Right renal cortex interstitium (tissue), 3 donors: ENCODE data around the gene RLBP1. TPM values are rescaled to one million over a fixed set of nuclear protein-coding genes. Genes with fewer than 3 reads are reported as not detected.
"Not testable (repeated sequence)": the region's sequence is repeated elsewhere in the genome, so short reads cannot be mapped to it uniquely, and the experiment has no call there.

Experiments
- DNase-seq, 3 donors: peaks; one replicate each; pipeline ENCODE4 v3.0.0-alpha.2; 2013; ENCODE audit warnings: low read depth in 3 of 3, low spot score in 2 of 3
- polyA plus RNA-seq, 3 donors: library from polyadenylated mRNA; unstranded; fragments of 120-200 nt; gene quantifications; one replicate each; pipeline ENCODE4 v1.2.1, GENCODE V29; 2013; ENCODE audit not compliant: insufficient read length in 3 of 3

RLBP1 gene
- not detected for polyA plus RNA-seq

- DNase-seq, result no peak
Observed at GRCh38 chr15:89221543-89221942, at the start of gene RLBP1. Gene RLBP1 (minus strand): TSS chr15:89221579. CDS start chr15:89218975, 2,604 bp downstream.

GRCh38 chr15:89250142-89250541 lies 28.8 kb upstream of the RLBP1 start:
- not testable (repeated sequence) for DNase-seq

GRCh38 chr15:89248584-89248983 lies 27.2 kb upstream of the RLBP1 start:
- DNase-seq, result no peak

- DNase-seq, result no peak
Observed at GRCh38 chr15:89247446-89247845, 26.1 kb upstream of the RLBP1 start.

- no peak for DNase-seq
Observed at GRCh38 chr15:89244574-89244903, 23.2 kb upstream of the RLBP1 start.

- peak; percentile 74 to 85 (median 84) for DNase-seq
Observed at GRCh38 chr15:89243691-89244573, 22.6 kb upstream of the RLBP1 start, which contains the start of gene FANCI. Gene FANCI (plus strand): TSS chr15:89243979. CDS start chr15:89247648, 3,669 bp downstream.

- DNase-seq, result no peak
Observed at GRCh38 chr15:89243046-89243690, 21.8 kb upstream of the RLBP1 start.

- not testable (repeated sequence) for DNase-seq
Observed at GRCh38 chr15:89239883-89240810, 18.8 kb upstream of the RLBP1 start.

- no peak for DNase-seq
Observed at GRCh38 chr15:89231832-89232231, 10.5 kb upstream of the RLBP1 start.

- no peak for DNase-seq
Observed at GRCh38 chr15:89230277-89230676, 8.9 kb upstream of the RLBP1 start.

GRCh38 chr15:89227425-89227824 lies 6.0 kb upstream of the RLBP1 start:
- DNase-seq, result no peak

- no peak for DNase-seq
Observed at GRCh38 chr15:89226359-89227221, 5.2 kb upstream of the RLBP1 start.

- no peak for DNase-seq
Observed at GRCh38 chr15:89225588-89225987, 4.2 kb upstream of the RLBP1 start.

- no peak for DNase-seq
Observed at GRCh38 chr15:89218531-89218930, 2.8 kb downstream of the RLBP1 start.

GRCh38 chr15:89217686-89218376 lies 3.5 kb downstream of the RLBP1 start:
- no peak for DNase-seq

GRCh38 chr15:89217031-89217430 lies 4.3 kb downstream of the RLBP1 start:
- DNase-seq, result no peak

- DNase-seq, result no peak
Observed at GRCh38 chr15:89215627-89216026, 5.8 kb downstream of the RLBP1 start.

- no peak for DNase-seq
Observed at GRCh38 chr15:89211678-89212170, 9.7 kb downstream of the RLBP1 start.

- DNase-seq, result no peak
Observed at GRCh38 chr15:89209057-89209456, 12.3 kb downstream of the RLBP1 start.
